HG03097 (cell line): ENCODE data around the gene KRT34.

ENCODE experiments used
- ATAC-seq: cut with Tn5 transposase; IDR thresholded peaks from one replicate; pipeline ENCODE4 v1.9.1; 2021; ENCODE audit not compliant: unreplicated experiment, low FRiP score

Gene KRT34

DNA sequence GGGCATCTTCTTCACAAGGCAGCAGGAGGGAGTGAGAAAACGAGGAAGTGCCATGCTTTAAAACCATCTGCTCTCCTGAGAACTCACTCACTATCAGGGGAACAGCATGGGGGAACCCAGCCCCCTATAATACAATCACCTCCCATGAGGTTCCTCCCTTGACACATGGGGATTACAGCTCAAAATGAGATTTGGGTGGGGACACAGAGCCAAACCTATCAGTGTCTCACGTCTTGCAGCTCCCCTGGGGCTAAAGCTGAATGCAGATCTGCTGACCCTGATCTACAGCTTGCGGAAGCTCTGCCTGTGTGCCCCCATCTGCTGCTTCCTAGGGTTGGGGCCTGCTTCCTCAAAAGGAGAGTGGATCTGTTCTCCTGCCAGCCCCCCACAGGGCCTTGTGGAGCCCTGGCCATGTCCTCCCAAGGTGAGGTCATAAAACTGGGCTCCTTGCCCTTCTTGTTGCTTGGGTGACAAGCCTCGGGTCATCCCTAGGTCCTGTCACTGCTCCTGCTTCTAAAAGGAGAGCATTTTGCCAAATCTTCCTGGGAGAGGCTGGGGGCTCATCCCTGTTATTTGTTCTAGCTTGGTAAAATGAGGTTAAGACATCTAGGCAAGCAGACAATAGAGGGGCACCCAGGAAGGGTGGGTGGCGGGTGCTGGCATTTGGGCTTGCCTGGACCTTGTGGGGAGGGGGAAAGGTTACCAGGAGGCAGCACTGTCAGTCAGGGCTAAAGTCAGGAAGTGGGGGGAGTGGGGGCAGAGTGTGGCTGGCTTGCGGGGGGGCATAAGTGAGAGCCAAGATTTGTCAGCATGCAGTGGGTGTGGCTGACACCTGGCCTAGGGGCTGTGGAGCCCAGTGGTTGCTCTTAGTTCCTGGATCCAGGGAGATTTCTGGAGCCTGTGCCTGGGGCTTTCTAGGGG, 47.5 kb downstream of the KRT34 start:
- no peak for ATAC-seq

DNA sequence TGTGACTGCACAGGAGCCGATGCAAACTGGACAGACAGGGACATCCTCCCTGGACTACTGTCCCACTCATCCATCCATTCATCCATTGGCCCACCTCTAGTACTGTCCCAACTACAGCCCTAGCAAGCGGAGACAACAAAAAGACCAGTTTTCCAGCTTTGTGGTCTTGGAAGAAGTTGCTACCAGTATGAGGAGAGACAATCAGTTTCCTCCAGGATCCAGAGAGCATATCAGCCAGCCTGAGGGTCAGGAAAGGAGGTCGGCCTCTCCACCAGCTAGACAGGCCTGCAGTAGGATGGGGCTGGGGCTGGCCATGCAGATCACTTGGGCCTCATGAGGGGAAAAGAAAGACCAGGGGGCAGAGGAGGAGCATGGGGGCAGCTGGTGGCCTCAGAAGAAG, 48.3 kb downstream of the KRT34 start:
- ATAC-seq, result no peak

DNA sequence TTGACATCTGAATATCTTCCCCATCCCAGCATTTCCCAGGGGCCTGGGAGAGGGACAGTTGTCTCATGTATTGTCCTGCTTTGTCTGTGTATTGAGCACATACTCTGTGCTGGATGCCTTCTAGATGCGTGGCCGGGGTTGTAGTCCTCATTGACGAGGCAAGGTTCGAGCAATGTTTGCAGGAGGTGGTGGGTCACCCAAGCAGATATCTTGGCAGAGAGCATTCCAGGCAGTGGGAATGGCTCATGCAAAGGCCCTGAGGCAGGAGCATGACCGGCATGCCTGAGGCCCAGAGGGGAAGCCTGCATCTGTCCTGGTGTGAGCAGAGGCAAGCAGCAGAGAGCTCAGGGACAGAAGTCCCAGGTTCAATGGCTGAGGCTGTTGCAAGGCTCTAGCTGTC, 49.0 kb downstream of the KRT34 start:
- no peak for ATAC-seq

DNA sequence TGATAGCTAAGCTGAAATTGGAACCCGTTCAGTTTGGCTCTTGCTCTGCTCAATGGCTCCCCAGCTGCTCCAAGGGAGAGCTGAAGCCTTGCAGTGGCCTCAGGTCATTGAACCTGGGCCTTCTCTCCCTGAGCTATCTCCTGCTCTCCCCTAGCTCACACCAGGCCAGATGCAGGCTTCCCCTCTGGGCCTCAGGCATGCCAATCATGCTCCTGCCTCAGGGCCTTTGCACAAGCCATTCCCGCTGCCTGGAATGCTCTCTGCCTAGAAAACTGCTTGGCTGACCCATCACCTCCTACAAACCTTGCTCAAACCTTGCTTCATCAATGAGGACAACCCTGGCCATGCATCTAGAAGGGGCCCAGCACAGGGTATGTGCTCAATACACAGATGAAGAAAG, 49.9 kb downstream of the KRT34 start:
- ATAC-seq, result no peak

DNA sequence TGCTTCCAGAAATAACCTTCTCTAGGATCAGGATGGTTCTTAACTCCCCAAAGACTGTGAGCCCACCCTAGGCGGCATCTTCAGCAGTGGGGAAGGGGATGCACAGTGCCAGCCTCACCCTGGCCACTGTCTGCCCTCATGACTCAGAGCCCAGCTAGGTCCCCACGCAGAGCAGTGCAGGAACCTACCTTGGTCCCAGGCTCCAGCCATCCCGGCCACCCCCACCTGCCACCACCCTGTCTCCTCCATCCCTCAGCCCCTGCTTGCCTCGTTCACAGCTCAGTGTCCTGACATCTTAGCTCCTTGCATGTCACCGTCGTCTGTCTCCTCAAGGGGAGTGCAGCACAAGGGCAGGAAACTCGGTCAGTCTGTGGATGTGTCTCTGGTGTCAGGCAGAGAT, 50.5 kb downstream of the KRT34 start:
- no peak for ATAC-seq

DNA sequence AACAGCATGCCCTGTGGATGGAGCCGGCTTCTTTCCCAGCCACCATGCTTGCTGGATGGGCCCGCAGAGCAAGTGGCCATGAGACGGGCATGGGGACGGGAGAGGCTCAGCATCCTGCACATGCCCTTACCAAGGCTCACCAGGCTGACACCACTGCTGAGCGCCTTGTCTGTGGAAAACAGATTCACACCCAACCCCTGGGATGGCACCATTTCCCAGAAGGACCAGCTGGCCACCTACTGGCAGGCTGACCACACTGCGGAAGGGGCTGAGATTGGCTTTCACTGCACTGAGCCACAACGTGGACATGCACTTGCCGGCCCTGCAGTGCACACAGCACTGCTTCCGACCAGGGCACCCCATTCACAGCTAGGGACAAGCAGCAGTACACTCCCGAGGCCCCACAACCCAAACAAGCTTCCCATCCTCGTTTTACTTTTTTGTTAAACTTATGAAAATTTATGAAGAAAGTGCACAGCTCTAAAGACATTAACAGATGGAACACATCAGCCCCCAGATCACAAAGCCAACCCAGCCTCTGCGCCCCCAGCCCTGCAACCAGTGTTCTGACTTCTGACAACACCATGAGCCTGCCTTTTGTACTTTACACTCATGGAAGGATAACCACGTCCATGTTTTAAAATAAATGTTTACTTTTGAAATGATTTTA, 52.7 kb downstream of the KRT34 start:
- no peak for ATAC-seq

DNA sequence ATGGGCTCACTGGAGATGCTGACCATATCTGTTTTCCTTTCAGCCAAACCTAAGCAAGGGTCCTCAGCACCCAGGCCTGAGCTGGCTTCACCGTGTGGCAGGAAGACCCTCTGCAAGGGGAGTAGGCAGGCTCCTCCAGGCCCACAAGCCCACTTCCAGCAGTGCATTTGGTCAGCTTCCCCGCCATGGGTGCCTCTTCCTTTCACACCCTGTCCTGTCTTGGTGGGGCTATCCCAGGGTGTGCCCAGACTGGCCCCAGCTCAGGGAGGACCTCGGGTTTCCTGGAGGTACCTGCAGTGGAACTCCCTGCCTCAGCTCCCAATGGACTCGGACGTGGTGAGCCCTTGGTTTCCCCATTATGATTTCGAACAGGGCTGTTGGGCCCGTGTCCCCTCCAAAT, 53.9 kb downstream of the KRT34 start:
- no peak for ATAC-seq
